H1 (cell line): ENCODE measurements around the gene VAV2. TPM values are rescaled to one million over a fixed set of nuclear protein-coding genes. Genes with fewer than 3 reads are reported as not detected.

Source experiments
- BACH1 ChIP-seq: IDR thresholded peaks from 2 replicates; pipeline ENCODE4 v1.6.1; 2012; ENCODE audit warnings: low read length, improper control_type of control experiment
- CREB1 ChIP-seq: IDR thresholded peaks from 2 replicates; pipeline ENCODE4 v1.6.1; 2012; ENCODE audit warnings: inconsistent platforms
- FOSL1 ChIP-seq: IDR thresholded peaks from 2 replicates; pipeline ENCODE4 v1.6.1; 2011; ENCODE audit warnings: mild to moderate bottlenecking, low read depth, low read length, moderate library complexity; ENCODE audit not compliant: insufficient read depth
- PHF8 ChIP-seq: fragments of 200-600 bp; sonication (generic); conservative IDR thresholded peaks from 2 replicates; pipeline ENCODE4 v1.7.1; 2012; ENCODE audit warnings: low read depth, mild to moderate bottlenecking, inconsistent platforms, low read length, moderate library complexity
- SAP30 ChIP-seq: fragments of 300-600 bp; sonication (generic); IDR thresholded peaks from 2 replicates; pipeline ENCODE4 v1.7.1; 2012; ENCODE audit warnings: low read length, moderate library complexity, mild to moderate bottlenecking, inconsistent platforms; ENCODE audit not compliant: insufficient read depth, insufficient replicate concordance
- TEAD4 ChIP-seq: IDR thresholded peaks from 2 replicates; pipeline ENCODE4 v1.6.1; 2012; ENCODE audit warnings: low read depth, low read length, inconsistent platforms, mixed read lengths
- polyA plus RNA-seq, 7 experiments: library from polyadenylated mRNA; depleted of rRNA in 3 of 7; stranded (reverse) in 5 of 7; unstranded in 2 of 7; fragments of >200 nt in 5 of 7; fragments of 200-250 nt in 2 of 7; gene quantifications; 1 replicate in 5 of 7; 2 replicates in 1 of 7; 4 replicates in 1 of 7; pipeline versions ENCODE4 v1.2.1 to v1.2.3, GENCODE V29; 2011 to 2013; ENCODE audit warnings: missing spikeins in 2 of 7, mixed read lengths in 2 of 7
- total RNA-seq: library from RNA; stranded (reverse); fragmentation: NEBNext Ultra II Directional; extraction: Animal tissue kit (Norgen Biotek cat#: 25700); gene quantifications from 2 replicates; pipeline ENCODE4 v1.2.1, GENCODE V29; 2021

VAV2 gene
- total and polyA plus RNA-seq, 2 of the 8 experiments (the other 6 are each of a cell fraction or from before 2014, with no cell fraction given), result 13.6 to 37.6 TPM

GRCh38 chr9:133888048-133888808, 103.9 kb downstream of the VAV2 start (continued):
- TF ChIP-seq CREB1 (no peak), SAP30 (no peak), TEAD4 (no peak), BACH1 (no peak), PHF8 (no peak), FOSL1 (no peak)
